ENCODE results near the gene TWIST2.

Gene TWIST2

GRCh38 chr2:238942080-238942725 lies 94.3 kb downstream of the TWIST2 start:
- DNase-seq, result no peak

GRCh38 chr2:238942726-238943300 lies 94.9 kb downstream of the TWIST2 start:
- peak; percentile 67 for DNase-seq

- no peak for DNase-seq
These were observed 95.6 kb downstream of the TWIST2 start for GRCh38 chr2:238943338-238944067.

- DNase-seq, result no peak
These were observed 97.7 kb downstream of the TWIST2 start for GRCh38 chr2:238945433-238946150.

DNA sequence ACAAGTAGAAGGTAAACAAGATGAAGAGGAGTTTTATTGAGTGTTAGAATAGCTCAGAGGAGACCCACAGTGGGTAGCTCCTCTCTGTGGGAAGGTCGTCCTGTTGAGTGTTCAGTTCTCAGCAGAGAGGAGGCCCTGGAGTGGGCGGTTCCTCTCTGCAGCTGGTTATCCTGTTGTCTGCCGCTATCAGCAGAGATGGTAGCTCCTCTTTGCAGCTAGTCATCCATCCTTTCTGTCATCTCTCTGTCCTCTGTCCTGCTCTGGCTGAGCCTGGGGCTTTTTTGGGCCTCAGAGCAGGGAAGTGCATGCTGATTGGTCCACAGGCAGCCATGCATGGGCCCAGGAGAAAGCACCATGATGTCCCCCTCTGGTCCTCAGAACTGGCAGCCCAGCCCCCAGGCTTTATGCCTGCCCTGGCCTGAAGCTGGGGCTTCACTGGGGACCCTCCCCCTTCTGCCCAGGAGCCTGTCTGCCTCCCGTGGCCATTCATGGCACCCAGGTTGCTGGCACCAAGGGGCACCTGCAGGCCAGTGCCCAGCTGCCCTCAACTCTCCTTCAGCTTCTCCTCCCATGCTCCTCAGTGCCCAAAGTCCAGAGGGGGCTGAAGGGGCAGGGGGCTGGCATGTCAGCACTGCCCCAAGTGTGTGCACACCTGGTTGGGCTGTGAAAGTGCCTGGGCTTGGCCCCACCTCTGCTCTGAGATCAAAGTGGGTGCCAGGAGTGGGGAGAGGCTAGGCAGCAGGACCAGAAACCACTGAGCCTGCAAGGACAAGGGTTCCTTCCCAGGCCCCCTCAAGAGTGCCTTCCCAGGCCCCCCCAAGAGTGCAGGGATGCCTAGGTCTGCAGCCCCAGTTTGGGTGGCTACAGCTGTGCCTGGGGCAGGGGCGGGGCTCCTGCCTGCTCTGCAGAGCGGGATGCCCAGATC lies 98.7 kb downstream of the TWIST2 start:
- DNase-seq, result no peak

- DNase-seq, result no peak
These were observed 99.4 kb downstream of the TWIST2 start for GRCh38 chr2:238947243-238947760.

DNA sequence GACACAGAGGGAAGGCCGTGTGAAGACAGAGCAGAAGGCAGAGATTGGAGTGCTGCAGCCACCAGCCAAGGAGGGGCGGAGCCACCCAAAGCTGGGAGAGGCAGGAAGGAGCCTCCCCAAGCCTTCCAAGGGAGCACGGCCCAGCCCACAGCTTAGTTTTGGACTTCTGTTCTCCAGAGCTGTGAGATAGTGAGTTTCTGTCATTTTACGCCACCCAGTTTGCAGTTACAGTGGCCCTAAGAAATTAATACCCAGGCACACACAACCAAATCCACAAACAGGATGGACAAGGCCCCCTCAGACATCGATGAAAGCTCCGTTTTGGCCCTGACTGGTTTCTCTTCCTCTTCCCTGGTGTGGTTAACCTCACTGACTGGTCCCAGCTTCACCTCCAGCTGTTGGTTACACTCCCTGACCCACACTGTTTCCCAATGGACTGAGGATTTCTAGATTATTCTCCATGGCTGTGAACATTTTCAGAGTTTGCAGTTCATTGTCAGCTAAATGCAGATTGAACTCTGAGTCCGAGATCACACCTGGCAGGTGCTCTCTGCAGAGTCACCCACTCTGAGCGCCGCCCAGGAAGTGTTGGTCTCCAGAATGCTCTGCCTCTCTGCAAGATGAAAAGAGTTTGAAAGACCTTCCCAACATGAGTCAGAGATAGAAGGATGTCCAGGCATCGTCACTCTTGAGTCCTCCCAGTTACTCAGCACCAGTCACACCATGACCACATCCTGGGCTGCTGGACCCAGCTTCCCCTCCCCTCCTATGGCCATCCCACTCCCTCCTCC lies 100.2 kb downstream of the TWIST2 start:
- DNase-seq, result peak; percentile 89

- DNase-seq, result no peak
These were observed 101.1 kb downstream of the TWIST2 start for GRCh38 chr2:238948765-238949641.

- no peak for DNase-seq
These were observed 101.9 kb downstream of the TWIST2 start for GRCh38 chr2:238949710-238950345.

DNA sequence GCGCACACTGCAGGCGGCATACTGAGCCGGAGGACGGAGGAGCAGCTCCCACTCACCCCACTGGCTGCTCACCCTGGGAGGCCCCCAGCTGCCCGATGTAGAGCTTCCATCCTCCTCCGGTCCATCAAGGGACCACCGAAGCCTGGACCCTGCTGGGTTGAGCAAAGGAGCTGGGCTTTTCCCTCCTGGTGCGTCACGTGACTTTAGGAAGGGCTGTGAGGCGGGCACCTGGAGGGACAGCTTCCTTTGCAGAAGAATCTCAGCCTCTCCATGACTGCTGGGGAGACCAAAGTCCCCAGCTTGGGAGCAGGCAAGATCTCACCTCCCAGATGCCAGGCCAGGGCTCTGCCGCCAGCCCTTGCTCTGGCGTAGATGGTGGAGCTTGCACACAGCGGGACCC lies 102.7 kb downstream of the TWIST2 start:
- no peak for DNase-seq

DNA sequence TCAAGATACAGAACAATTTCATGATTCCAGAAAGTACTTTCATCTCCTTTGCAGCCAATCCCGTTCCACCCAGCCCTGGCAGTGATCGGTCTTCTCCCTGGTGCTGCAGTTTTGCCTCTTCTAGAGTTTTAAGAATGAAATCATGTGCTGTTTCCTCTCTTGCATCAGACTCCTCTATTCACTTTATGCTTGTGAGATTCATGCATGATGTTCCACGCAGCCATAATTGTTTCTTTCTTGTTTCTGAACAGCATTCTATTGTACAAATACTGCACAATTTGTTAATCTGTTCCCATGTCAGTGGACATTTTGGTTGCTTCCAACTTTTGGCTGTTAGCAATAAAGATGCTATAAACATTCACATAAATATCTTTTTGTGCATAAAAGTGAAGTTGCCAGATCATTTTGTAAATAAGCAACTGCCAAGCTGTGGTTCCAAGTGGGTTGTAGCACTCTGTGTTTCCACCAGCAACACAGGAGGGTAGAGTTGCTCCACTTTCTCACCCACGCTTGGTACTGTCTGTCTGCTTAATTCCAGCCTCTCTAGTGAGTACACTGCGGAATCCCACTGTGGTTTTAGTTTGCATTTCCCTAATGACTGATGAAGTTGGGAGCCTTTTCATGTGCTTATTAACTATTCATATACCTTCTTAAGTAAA lies 104.5 kb downstream of the TWIST2 start:
- peak; percentile 66 for DNase-seq

DNA sequence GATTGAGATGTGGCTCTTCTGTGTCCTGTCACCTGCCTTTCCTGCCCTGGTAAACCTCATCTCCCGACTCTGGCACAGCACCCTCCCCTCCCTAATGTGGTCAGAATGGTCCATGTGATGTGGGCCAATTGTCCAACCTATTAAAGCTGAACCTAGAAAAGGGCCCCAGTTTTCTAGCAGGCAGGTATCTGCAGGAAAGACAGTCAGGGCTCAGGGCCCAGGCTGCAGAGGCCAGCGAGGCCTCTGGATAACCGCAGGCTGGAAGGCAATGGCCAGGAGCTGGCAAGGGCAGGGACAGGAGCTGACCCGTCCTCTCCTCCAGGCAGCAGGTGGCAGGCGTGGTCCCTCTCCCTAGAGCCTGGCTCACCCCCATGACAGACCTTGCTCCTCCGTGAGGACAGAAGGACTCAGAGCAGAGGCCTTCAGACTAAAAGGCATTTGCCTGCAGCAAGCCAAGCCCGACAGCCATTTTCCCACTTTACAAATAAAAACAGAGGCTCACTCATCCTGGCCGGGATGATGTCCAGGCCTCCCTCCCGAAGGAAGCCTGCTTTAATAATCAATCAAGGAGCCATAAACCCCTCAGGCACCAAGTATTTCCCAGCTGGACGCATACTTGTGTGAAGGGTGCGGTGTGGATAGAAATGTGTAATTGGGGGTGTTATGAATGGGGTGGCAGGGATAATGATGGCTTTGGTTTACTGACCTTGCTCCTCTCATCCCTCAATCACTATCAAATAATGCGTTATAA lies 107.1 kb downstream of the TWIST2 start:
- peak; percentile 87 for DNase-seq

GRCh38 chr2:238955648-238956531 lies 108.0 kb downstream of the TWIST2 start:
- no peak for DNase-seq

- no peak for DNase-seq
These were observed 108.8 kb downstream of the TWIST2 start for GRCh38 chr2:238956676-238957075.
